Osteoblast (primary cell): ENCODE data around the gene OPCML. TPM values are rescaled to one million over a fixed set of nuclear protein-coding genes. Genes with fewer than 3 reads are reported as not detected.

ENCODE experiments used
- DNase-seq: peaks from one replicate; pipeline ENCODE4 v3.0.0; 2011; ENCODE audit warnings: low spot score, mixed read lengths; ENCODE audit not compliant: insufficient read length; ENCODE audit errors: missing footprints
- H2AFZ ChIP-seq: 2 replicates; pipeline ENCODE4 v1.6.0; 2011; ENCODE audit warnings: mild to moderate bottlenecking, low read length
- H3K27ac ChIP-seq: 2 replicates; pipeline ENCODE4 v1.5.1; 2011; ENCODE audit warnings: mild to moderate bottlenecking, low read depth, low read length, moderate library complexity
- H3K27me3 ChIP-seq: 2 replicates; pipeline ENCODE4 v1.6.0; 2012; ENCODE audit warnings: mild to moderate bottlenecking, control low read depth, inconsistent platforms, low read length, moderate library complexity; ENCODE audit not compliant: insufficient read depth
- H3K36me3 ChIP-seq: 2 replicates; pipeline ENCODE4 v1.5.1; 2011; ENCODE audit warnings: mild to moderate bottlenecking, low read length, control low read depth, moderate library complexity; ENCODE audit not compliant: insufficient read depth
- H3K4me1 ChIP-seq: 2 replicates; pipeline ENCODE4 v1.5.1; 2011; ENCODE audit warnings: mild to moderate bottlenecking, low read length, control low read depth, moderate library complexity; ENCODE audit not compliant: insufficient read depth
- H3K4me2 ChIP-seq: 2 replicates; pipeline ENCODE4 v1.6.0; 2011; ENCODE audit warnings: mild to moderate bottlenecking, low read length; ENCODE audit not compliant: insufficient read depth
- H3K4me3 ChIP-seq: fragments of 200-600 bp; sonication (generic); 3 replicates; pipeline ENCODE4 v1.5.1; 2012; ENCODE audit warnings: mild to moderate bottlenecking, low read length, inconsistent platforms; ENCODE audit not compliant: insufficient read depth
- H3K79me2 ChIP-seq: 2 replicates; pipeline ENCODE4 v1.6.0; 2012; ENCODE audit warnings: mild to moderate bottlenecking, low read length, control low read depth, inconsistent platforms; ENCODE audit not compliant: insufficient read depth
- H3K9me3 ChIP-seq: 2 replicates; pipeline ENCODE4 v1.5.1; 2011; ENCODE audit warnings: low read depth, low read length, control low read depth
- H4K20me1 ChIP-seq: 2 replicates; pipeline ENCODE4 v1.6.0; 2012; ENCODE audit warnings: mild to moderate bottlenecking, low read length, control low read depth; ENCODE audit not compliant: insufficient read depth
- total RNA-seq: library from RNA; depleted of rRNA; stranded (reverse); fragments of >200 nt; gene quantifications from 2 replicates; pipeline ENCODE4 v1.2.3, GENCODE V29; 2012
- TF ChIP-seq, protein P1 (sequence below): IDR thresholded peaks from 2 replicates; pipeline ENCODE4 v1.5.1; 2011; ENCODE audit warnings: mild to moderate bottlenecking, low read depth, low read length, moderate library complexity; ENCODE audit errors: extremely low read depth

The OPCML gene
- total RNA-seq, 1 donor: 0.36 TPM

DNA sequence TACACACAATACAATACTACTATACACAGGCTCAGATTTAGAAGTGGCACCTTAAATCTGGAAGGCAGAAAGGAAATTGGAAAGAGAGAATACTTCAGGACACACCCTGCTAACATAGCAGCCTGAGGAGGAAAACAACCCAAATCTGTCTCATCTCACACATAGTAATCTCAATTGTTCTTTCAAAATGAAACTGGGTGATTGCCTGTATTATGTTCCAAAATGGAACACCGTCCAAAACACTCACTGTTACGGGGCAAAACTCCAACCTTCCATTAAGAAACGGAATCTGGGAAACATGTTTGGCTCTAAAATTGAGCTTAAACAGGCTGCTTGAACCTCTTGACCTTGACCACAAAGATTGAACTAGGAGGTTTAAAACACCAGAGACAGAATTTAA is 572.6 kb downstream of the OPCML start:
- TF ChIP-seq, protein P1, sequence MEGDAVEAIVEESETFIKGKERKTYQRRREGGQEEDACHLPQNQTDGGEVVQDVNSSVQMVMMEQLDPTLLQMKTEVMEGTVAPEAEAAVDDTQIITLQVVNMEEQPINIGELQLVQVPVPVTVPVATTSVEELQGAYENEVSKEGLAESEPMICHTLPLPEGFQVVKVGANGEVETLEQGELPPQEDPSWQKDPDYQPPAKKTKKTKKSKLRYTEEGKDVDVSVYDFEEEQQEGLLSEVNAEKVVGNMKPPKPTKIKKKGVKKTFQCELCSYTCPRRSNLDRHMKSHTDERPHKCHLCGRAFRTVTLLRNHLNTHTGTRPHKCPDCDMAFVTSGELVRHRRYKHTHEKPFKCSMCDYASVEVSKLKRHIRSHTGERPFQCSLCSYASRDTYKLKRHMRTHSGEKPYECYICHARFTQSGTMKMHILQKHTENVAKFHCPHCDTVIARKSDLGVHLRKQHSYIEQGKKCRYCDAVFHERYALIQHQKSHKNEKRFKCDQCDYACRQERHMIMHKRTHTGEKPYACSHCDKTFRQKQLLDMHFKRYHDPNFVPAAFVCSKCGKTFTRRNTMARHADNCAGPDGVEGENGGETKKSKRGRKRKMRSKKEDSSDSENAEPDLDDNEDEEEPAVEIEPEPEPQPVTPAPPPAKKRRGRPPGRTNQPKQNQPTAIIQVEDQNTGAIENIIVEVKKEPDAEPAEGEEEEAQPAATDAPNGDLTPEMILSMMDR: no peak
- H3K4me3 ChIP-seq: no peak overlapping the region
- no peak for DNase-seq
- H2AFZ ChIP-seq: no peak overlapping the region
- H3K27me3 ChIP-seq: no peaks in the 10 kb centered on the region
- no peaks in the 10 kb centered on the region for H3K9me3 ChIP-seq
- H3K4me1 ChIP-seq: no peaks in the 10 kb centered on the region
- no peak overlapping the region for H3K4me2 ChIP-seq
- no peak overlapping the region for H3K27ac ChIP-seq
- H4K20me1 ChIP-seq: no peaks in the 10 kb centered on the region
- no peaks in the 10 kb centered on the region for H3K36me3 ChIP-seq
- H3K79me2 ChIP-seq: no peaks in the 10 kb centered on the region

DNA sequence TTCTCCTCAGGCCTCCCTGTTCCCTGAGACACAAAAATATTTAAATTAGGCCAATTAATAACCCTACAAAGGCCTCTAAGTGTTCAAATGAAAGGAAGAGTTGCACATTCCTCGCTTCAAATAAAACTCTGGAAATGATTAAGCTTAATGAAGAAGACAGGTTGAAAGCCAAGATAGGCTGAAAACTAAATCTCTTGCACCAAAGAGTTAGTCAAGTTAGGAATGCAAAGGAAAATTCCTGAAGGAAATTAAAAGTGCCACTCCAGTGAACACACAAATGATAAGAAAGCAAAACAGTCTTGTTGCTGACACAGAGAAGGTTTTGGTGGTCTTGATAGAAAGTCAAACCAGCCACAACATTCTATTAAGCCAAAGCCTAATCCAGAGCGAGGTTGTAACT is 574.4 kb downstream of the OPCML start:
- no peaks in the 10 kb centered on the region for H3K9me3 ChIP-seq
- TF ChIP-seq, protein P1: no peak
- no peaks in the 10 kb centered on the region for H4K20me1 ChIP-seq
- peaks cover 2% of the 10 kb centered on the region for H3K27me3 ChIP-seq
- H3K36me3 ChIP-seq: no peaks in the 10 kb centered on the region
- no peak overlapping the region for H3K27ac ChIP-seq
- DNase-seq: no peak
- no peak overlapping the region for H3K4me3 ChIP-seq
- no peaks in the 10 kb centered on the region for H3K79me2 ChIP-seq
- no peak overlapping the region for H2AFZ ChIP-seq
- no peaks in the 10 kb centered on the region for H3K4me1 ChIP-seq
- no peak overlapping the region for H3K4me2 ChIP-seq

DNA sequence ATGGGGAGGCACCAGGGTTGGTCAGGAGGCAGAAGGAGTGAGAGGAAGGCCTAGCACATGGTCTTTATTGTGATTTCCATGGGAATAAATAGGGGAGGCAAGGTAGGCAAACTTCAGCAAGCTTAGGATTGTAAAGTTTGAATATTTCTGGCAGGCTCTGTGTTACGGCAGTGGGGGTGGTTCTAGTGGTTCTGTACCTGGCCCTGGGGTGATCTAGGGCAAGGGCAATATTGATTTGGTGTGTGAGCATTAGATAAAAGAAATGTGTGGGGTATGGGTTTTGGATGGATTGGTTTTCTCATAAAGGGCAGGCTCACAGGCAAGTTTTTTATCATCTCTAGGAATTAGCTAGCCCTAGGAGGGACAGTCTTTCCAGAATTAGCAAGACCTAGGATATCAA is 584.0 kb downstream of the OPCML start:
- no peak for DNase-seq
- no peak overlapping the region for H3K4me2 ChIP-seq
- H3K27me3 ChIP-seq: peaks cover 7% of the 10 kb centered on the region
- H3K27ac ChIP-seq: no peak overlapping the region
- H3K9me3 ChIP-seq: no peaks in the 10 kb centered on the region
- no peaks in the 10 kb centered on the region for H3K36me3 ChIP-seq
- TF ChIP-seq, protein P1: no peak
- peaks cover 2% of the 10 kb centered on the region for H3K4me1 ChIP-seq
- H3K79me2 ChIP-seq: no peaks in the 10 kb centered on the region
- no peak overlapping the region for H3K4me3 ChIP-seq
- H4K20me1 ChIP-seq: no peaks in the 10 kb centered on the region
- H2AFZ ChIP-seq: no peak overlapping the region

DNA sequence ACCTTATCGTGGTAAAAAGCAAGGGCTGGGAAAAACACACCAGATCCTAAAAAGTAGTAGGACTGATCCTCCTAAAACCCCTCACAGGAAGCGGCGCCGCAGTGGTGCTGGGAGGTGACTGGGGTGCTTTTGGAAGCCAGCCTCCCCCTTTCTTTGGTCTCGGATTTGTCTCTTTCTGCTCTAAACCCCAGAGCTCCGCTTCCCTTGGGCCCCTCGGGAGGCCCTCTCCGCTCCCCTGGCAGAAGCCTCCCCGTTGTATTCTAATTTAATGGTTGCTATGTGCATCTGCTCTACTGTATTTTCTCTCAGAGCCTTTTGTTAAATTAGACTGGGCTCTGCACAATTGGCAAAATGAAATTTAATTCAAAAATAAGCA is 587.7 kb downstream of the OPCML start:
- Histone ChIP-seq H4K20me1 (no peaks in the 10 kb centered on the region), H3K4me3 (peak overlapping the region; percentile 67), H3K36me3 (no peaks in the 10 kb centered on the region), H3K27ac (no peak overlapping the region), H3K79me2 (no peaks in the 10 kb centered on the region), H3K9me3 (no peaks in the 10 kb centered on the region), H3K4me2 (peak overlapping the region; percentile 68), H2AFZ (no peak overlapping the region), H3K27me3 (peaks cover 10% of the 10 kb centered on the region), H3K4me1 (peaks cover 4% of the 10 kb centered on the region)
- TF ChIP-seq, protein P1: no peak
- no peak for DNase-seq
